Panc1 (cell line): ENCODE measurements around the gene ESRRA.

Source experiments
- CTCF ChIP-seq: fragments of 450-650 bp; IDR thresholded peaks from 2 replicates; pipeline ENCODE4 v1.5.1; 2017; ENCODE audit warnings: mild to moderate bottlenecking
- POLR2AphosphoS5 ChIP-seq: IDR thresholded peaks from 2 replicates; pipeline ENCODE4 v1.6.1; 2012; ENCODE audit warnings: mild to moderate bottlenecking, low read depth, low read length, moderate library complexity
- REST ChIP-seq, 2 experiments: IDR thresholded peaks; 2 replicates each; pipeline ENCODE4 v1.6.1; 2011 to 2012; ENCODE audit warnings: low read depth in 2 of 2, control low read depth in 1 of 2, low read length in 1 of 2, mild to moderate bottlenecking in 1 of 2, moderate library complexity in 1 of 2; ENCODE audit not compliant: insufficient read depth in 1 of 2
- SIN3A ChIP-seq: IDR thresholded peaks from 2 replicates; pipeline ENCODE4 v1.6.1; 2012; ENCODE audit warnings: low read depth, mild to moderate bottlenecking, low read length, moderate library complexity, borderline replicate concordance; ENCODE audit not compliant: insufficient read depth
- TCF7L2 ChIP-seq: IDR thresholded peaks from 2 replicates; pipeline ENCODE4 v1.6.1; 2011; ENCODE audit warnings: mild to moderate bottlenecking, low read depth, low read length, inconsistent platforms

- TF ChIP-seq CTCF (no peak; the same call in 1 of the 2 replicates), SIN3A (no peak), POLR2AphosphoS5 (no peak), TCF7L2 (no peak), REST (IDR thresholded peaks at IDR 0.05; ENCODE audit: insufficient read depth in 1 of 2, low read depth in 2 of 2, low read length in 1 of 2) (no peak)
These were observed 38.6 kb downstream of the ESRRA start for GRCh38 chr11:64343767-64344559.
